Limb (tissue), 2 donors: ENCODE data around the gene FBN2.

Source experiments
- DNase-seq, 2 donors: peaks; one replicate each; pipeline ENCODE4 v3.0.0-alpha.2; 2016; ENCODE audit errors: extremely low spot score in 2 of 2

FBN2 gene

DNA sequence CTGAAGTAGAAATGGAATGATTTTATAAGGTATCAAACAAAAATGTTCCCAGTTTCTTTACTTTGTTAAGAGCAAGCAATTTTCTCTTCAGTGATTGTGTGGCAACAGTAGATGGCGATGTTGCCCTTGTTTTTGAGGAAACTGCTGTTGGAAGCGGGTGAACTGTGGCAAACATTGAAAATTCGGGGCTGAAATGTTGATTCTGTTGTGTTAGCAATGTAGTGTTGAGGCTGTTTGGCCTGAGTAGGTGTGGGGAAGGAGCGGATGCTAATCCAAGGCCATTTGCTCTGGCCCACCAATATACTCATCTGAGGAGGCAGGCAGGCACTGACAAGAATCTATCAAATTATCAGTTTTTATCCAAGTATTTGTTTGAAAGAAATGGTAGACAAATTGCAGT lies 324.7 kb downstream of the FBN2 start:
- DNase-seq, result peak; percentile 73 to 86

- peak; percentile 33 to 44 for DNase-seq
Observed at GRCh38 chr5:128212191-128212806, 325.7 kb downstream of the FBN2 start.

DNA sequence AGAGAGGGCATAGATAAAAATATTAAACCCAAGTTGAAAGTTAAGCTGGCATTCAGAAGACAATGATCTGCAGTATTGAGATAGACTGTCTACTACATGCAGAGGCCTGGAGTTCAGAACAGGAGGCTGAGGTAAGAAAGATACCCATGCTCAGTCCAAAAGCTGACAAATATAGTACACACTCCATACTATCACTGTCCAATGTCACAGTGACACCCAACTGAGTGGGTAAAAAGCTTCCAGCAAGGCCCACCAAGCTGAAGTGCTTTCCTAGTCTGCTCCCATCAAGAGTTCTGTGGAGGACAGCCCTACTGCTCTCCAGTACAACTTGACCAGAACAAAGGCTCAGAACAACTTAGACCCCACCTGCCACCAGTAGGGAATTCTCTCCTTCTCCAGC lies 329.6 kb downstream of the FBN2 start:
- DNase-seq, result no peak
